B cell (primary cell): ENCODE results near the gene SUMO2. TPM values are rescaled to one million over a fixed set of nuclear protein-coding genes. Genes with fewer than 3 reads are reported as not detected.

Source experiments
- ATAC-seq: fragments of 200-7000 bp; cut with Tn5 transposase; one replicate; pipeline ENCODE4 v1.10.0; 2021; ENCODE audit warnings: low read depth, mild to moderate bottlenecking, moderate number of reproducible peaks, moderate library complexity
- CTCF ChIA-PET: fragments of 350-600 bp; sonication (Branson Sonifier 250); formaldehyde crosslinking; loops from one replicate; lab custom pipeline; 2021; ENCODE audit warnings: antibody characterized with exemption, inconsistent platforms; lab: Charles Lee
- POLR2A ChIA-PET: fragments of 350-600 bp; sonication (Branson Sonifier 250); formaldehyde crosslinking; loops from one replicate; lab custom pipeline; 2021; ENCODE audit warnings: antibody characterized with exemption; lab: Charles Lee
- DNase-seq: peaks from one replicate; pipeline ENCODE4 v3.0.0; 2013
- H2AFZ ChIP-seq: 2 replicates; pipeline ENCODE4 v1.6.1; 2012; ENCODE audit warnings: mild to moderate bottlenecking, low read depth, low read length; ENCODE audit not compliant: insufficient read depth, poor library complexity, severe bottlenecking
- H3K27ac ChIP-seq, 2 donors: 1 replicate in 1 of 2; 2 replicates in 1 of 2; pipeline ENCODE4 v1.5.1; 2012 to 2013; ENCODE audit warnings: low read length in 2 of 2, mild to moderate bottlenecking in 2 of 2, moderate library complexity in 1 of 2
- H3K27me3 ChIP-seq, 4 experiments: fragments of 200-600 bp in 1 of 4; sonication (generic) in 1 of 4; replicated peaks in 1 of 4; 1 replicate in 2 of 4; 2 replicates in 2 of 4; pipeline versions ENCODE4 v1.6.1 to v1.7.0; 2013 to 2016; ENCODE audit warnings: low read length in 3 of 4, mild to moderate bottlenecking in 2 of 4, mixed read lengths in 1 of 4, moderate library complexity in 1 of 4; ENCODE audit not compliant: insufficient read depth in 4 of 4, control insufficient read depth in 3 of 4; ENCODE audit errors: control extremely low read depth in 1 of 4
- H3K36me3 ChIP-seq, 2 experiments: replicated peaks in 1 of 2; 1 replicate in 1 of 2; 2 replicates in 1 of 2; pipeline versions ENCODE4 v1.6.1 to v1.7.1; 2013; ENCODE audit warnings: low read length in 1 of 2; ENCODE audit not compliant: insufficient read depth in 2 of 2, control insufficient read depth in 1 of 2; ENCODE audit errors: control extremely low read depth in 1 of 2, extremely low read depth in 1 of 2
- H3K4me1 ChIP-seq, 2 donors: fragments of 200-600 bp in 1 of 2; sonication (generic) in 1 of 2; 1 replicate in 1 of 2; 2 replicates in 1 of 2; pipeline versions ENCODE4 v1.5.1 to v1.6.1; 2013 to 2017; ENCODE audit warnings: low read length in 2 of 2; ENCODE audit not compliant: control insufficient read depth in 2 of 2, insufficient read depth in 2 of 2
- H3K4me2 ChIP-seq: replicated peaks from 2 replicates; pipeline ENCODE3; 2012; ENCODE audit warnings: mild to moderate bottlenecking, low read depth, low read length; ENCODE audit not compliant: poor library complexity, severe bottlenecking
- H3K4me3 ChIP-seq, 5 experiments: fragments of 200-600 bp in 1 of 5; sonication (generic) in 1 of 5; 1 replicate in 3 of 5; 2 replicates in 2 of 5; pipeline versions ENCODE4 v1.5.1 to v1.7.0; 2011 to 2016; ENCODE audit warnings: low read length in 4 of 5, mild to moderate bottlenecking in 4 of 5, low read depth in 2 of 5, control low read depth in 1 of 5, moderate library complexity in 1 of 5; ENCODE audit not compliant: insufficient read depth in 1 of 5; ENCODE audit errors: control extremely low read depth in 1 of 5, extremely low read depth in 1 of 5
- H3K79me2 ChIP-seq: fragments of 200-600 bp; sonication (generic); one replicate; pipeline ENCODE4 v1.6.0; 2016; ENCODE audit warnings: low read length; ENCODE audit not compliant: control insufficient read depth, insufficient read depth
- H3K9ac ChIP-seq: fragments of 200-600 bp; sonication (generic); 2 replicates; pipeline ENCODE4 v1.6.1; 2017; ENCODE audit warnings: mild to moderate bottlenecking, low read length, moderate library complexity
- H3K9me3 ChIP-seq, 3 donors: one replicate each; pipeline versions ENCODE4 v1.6.1 to v1.7.1; 2013; ENCODE audit warnings: low read length in 2 of 3; ENCODE audit not compliant: control insufficient read depth in 2 of 3, insufficient read depth in 1 of 3; ENCODE audit errors: control extremely low read depth in 1 of 3
- H4K20me1 ChIP-seq: 2 replicates; pipeline ENCODE4 v1.6.0; 2012; ENCODE audit warnings: mild to moderate bottlenecking, low read length; ENCODE audit not compliant: insufficient read depth, control insufficient read depth, poor library complexity, severe bottlenecking
- H3K27ac Mint-ChIP-seq: one replicate; pipeline ENCODE4 v1.8.0; 2021; ENCODE audit warnings: mixed read lengths
- H3K27me3 Mint-ChIP-seq: one replicate; pipeline ENCODE4 v1.8.0; 2021; ENCODE audit warnings: mixed read lengths
- H3K4me1 Mint-ChIP-seq: one replicate; pipeline ENCODE4 v1.8.0; 2021; ENCODE audit warnings: mixed read lengths
- H3K4me3 Mint-ChIP-seq: one replicate; pipeline ENCODE4 v1.8.0; 2021; ENCODE audit warnings: mixed read lengths
- H3K9me3 Mint-ChIP-seq: one replicate; pipeline ENCODE4 v1.8.0; 2022; ENCODE audit warnings: mixed read lengths; ENCODE audit not compliant: insufficient read depth
- CTCF ChIP-seq: fragments of 200-600 bp; IDR thresholded peaks from one replicate; pipeline ENCODE4 v1.8.0; 2022; ENCODE audit warnings: antibody characterized with exemption, mild to moderate bottlenecking
- EZH2 ChIP-seq: IDR thresholded peaks from 2 replicates; pipeline ENCODE4 v1.6.1; 2012; ENCODE audit warnings: borderline replicate concordance, low read depth, mild to moderate bottlenecking, moderate library complexity, low read length; ENCODE audit not compliant: insufficient read depth, poor library complexity, severe bottlenecking
- WGBS: methylation state at CpG from one replicate; pipeline ENCODE4 v1.1.5; 2013; ENCODE audit warnings: missing lambda C conversion rate; ENCODE audit not compliant: insufficient coverage; 5-methylcytosine and 5-hydroxymethylcytosine counted together
- intact Hi-C: fragments of 100-400 bp; cut with micrococcal nuclease; formaldehyde crosslinking; loops from one replicate; pipeline ENCODE4 v1.10.0; 2022
- polyA plus RNA-seq: library from polyadenylated mRNA; depleted of rRNA; stranded (reverse); fragments of >200 nt; gene quantifications from 2 replicates; pipeline ENCODE4 v1.2.3, GENCODE V29; 2012
- total RNA-seq, 2 donors: library from RNA; stranded (reverse); fragments of 120-200 nt in 1 of 2; gene quantifications; 1 replicate in 1 of 2; 2 replicates in 1 of 2; pipeline versions ENCODE4 v1.2.3 to v1.2.4, GENCODE V29; 2013 to 2022

SUMO2 gene
- total and polyA plus RNA-seq, 2 donors (not counting 1 experiment from before 2014, with no cell fraction given): 35.1 to 229 TPM

GRCh38 chr17:75154195-75155106 lies 28.3 kb downstream of the SUMO2 start, which contains the start of gene JPT1:
TSS of gene JPT1 (minus strand) at chr17:75154512. CDS start at chr17:75154397, 115 bp downstream.
- peaks cover 41% of the 10 kb centered on the region for H3K79me2 ChIP-seq
- no peaks in the 10 kb centered on the region for H3K9me3 ChIP-seq
- CTCF ChIA-PET: interaction anchor here (0.6 to 1.5 kb wide), 5 partner anchors 19 to 40 kb away, joined by 3 to 14 read pairs (median 4); partner anchors contain the start of gene NT5C
- H4K20me1 ChIP-seq: peaks cover 8% of the 10 kb centered on the region
- no peak for TF ChIP-seq EZH2
- TF ChIP-seq CTCF: no peak
- peak within 1 kb of the TSS; percentile 80 for H3K9ac ChIP-seq
- H3K4me2 ChIP-seq: peak within 1 kb of the TSS; percentile 99
- peak within 1 kb of the TSS; percentile 95 for H3K4me3 Mint-ChIP-seq
- peak within 1 kb of the TSS; percentile 89 for H3K27ac Mint-ChIP-seq
- intact Hi-C loops: loop anchor here (1.0 to 2.0 kb wide), 6 partner anchors 17 to 108 kb away; partner anchors contain the start of genes ARMC7, ATP5PD, KCTD2 and NT5C
- peak within 1 kb of the TSS; percentile 69 to 83 (median 74) for H3K4me3 ChIP-seq
- no peaks in the 10 kb centered on the region for H3K36me3 ChIP-seq
- ATAC-seq (peak; percentile 97), DNase-seq (peak; percentile 98)
- H3K27me3 ChIP-seq: no peaks in the 10 kb centered on the region
- peaks cover 30% of the 10 kb centered on the region for H3K4me1 Mint-ChIP-seq
- H3K27ac ChIP-seq: peak within 1 kb of the TSS; percentile 2 to 65
- H3K27me3 Mint-ChIP-seq: no peaks in the 10 kb centered on the region
- WGBS: under 1% methylated on average over 59 of the region's 67 CpGs
- POLR2A ChIA-PET: interaction anchor here (0.6 to 1.5 kb wide), 2 partner anchors 40 to 132 kb away, joined by 3 to 4 read pairs; no protein-coding TSS in a partner anchor
- H3K9me3 Mint-ChIP-seq: no peaks in the 10 kb centered on the region
- peaks cover 15 to 27% of the 10 kb centered on the region in 2 donors for H3K4me1 ChIP-seq
- peak within 1 kb of the TSS; percentile 75 for H2AFZ ChIP-seq
